ENCODE data around the gene PSEN2. TPM values are rescaled to one million over a fixed set of nuclear protein-coding genes. Genes with fewer than 3 reads are reported as not detected.

The PSEN2 gene
- total and polyA plus RNA-seq, 2 of the 8 experiments (the other 6 are each of a cell fraction or from before 2014, with no cell fraction given) = 22.9 to 29.0 TPM

DNA sequence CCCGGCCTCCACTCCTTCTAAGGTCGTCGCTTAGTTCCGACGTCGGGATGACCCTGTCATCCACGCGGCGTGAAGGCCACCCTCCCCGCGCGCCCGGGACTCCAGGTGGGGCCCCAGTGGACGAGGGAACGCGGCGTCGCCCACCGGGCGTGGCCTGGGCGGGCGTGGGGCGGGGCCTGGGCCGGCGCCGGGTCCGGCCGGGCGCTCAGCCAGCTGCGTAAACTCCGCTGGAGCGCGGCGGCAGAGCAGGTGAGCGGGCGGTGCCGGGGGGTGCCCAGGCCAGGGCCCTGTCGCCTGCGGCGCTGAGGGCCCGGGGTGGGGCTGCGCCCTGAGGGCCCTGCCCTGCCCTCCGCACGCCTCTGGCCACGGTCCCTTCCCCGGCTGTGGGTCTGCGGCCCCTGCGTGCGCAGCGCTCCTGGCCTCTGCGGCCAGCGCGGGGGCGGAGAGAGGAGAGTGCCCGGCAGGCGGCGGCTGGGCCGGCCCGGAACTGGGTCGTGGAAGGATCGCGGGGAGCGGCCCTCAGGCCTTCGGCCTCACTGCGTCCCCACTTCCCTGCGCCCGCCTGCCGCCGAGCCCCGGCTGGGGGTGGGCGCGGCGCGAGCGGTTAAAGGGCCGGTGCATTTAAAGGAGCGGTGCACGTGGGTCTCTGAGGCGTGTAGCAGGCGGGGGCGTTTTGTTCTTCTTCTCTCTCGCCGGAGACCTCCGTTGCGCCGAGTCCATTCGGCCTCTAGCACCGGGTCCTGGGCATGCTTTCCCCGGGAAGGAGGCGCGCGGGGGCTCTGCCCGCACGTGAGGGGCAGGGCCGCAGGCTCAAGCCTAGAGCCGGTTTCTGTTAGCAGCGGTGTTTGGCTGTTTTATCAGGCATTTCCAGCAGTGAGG, at the start of gene PSEN2 (continued):
- TF ChIP-seq, protein P1, sequence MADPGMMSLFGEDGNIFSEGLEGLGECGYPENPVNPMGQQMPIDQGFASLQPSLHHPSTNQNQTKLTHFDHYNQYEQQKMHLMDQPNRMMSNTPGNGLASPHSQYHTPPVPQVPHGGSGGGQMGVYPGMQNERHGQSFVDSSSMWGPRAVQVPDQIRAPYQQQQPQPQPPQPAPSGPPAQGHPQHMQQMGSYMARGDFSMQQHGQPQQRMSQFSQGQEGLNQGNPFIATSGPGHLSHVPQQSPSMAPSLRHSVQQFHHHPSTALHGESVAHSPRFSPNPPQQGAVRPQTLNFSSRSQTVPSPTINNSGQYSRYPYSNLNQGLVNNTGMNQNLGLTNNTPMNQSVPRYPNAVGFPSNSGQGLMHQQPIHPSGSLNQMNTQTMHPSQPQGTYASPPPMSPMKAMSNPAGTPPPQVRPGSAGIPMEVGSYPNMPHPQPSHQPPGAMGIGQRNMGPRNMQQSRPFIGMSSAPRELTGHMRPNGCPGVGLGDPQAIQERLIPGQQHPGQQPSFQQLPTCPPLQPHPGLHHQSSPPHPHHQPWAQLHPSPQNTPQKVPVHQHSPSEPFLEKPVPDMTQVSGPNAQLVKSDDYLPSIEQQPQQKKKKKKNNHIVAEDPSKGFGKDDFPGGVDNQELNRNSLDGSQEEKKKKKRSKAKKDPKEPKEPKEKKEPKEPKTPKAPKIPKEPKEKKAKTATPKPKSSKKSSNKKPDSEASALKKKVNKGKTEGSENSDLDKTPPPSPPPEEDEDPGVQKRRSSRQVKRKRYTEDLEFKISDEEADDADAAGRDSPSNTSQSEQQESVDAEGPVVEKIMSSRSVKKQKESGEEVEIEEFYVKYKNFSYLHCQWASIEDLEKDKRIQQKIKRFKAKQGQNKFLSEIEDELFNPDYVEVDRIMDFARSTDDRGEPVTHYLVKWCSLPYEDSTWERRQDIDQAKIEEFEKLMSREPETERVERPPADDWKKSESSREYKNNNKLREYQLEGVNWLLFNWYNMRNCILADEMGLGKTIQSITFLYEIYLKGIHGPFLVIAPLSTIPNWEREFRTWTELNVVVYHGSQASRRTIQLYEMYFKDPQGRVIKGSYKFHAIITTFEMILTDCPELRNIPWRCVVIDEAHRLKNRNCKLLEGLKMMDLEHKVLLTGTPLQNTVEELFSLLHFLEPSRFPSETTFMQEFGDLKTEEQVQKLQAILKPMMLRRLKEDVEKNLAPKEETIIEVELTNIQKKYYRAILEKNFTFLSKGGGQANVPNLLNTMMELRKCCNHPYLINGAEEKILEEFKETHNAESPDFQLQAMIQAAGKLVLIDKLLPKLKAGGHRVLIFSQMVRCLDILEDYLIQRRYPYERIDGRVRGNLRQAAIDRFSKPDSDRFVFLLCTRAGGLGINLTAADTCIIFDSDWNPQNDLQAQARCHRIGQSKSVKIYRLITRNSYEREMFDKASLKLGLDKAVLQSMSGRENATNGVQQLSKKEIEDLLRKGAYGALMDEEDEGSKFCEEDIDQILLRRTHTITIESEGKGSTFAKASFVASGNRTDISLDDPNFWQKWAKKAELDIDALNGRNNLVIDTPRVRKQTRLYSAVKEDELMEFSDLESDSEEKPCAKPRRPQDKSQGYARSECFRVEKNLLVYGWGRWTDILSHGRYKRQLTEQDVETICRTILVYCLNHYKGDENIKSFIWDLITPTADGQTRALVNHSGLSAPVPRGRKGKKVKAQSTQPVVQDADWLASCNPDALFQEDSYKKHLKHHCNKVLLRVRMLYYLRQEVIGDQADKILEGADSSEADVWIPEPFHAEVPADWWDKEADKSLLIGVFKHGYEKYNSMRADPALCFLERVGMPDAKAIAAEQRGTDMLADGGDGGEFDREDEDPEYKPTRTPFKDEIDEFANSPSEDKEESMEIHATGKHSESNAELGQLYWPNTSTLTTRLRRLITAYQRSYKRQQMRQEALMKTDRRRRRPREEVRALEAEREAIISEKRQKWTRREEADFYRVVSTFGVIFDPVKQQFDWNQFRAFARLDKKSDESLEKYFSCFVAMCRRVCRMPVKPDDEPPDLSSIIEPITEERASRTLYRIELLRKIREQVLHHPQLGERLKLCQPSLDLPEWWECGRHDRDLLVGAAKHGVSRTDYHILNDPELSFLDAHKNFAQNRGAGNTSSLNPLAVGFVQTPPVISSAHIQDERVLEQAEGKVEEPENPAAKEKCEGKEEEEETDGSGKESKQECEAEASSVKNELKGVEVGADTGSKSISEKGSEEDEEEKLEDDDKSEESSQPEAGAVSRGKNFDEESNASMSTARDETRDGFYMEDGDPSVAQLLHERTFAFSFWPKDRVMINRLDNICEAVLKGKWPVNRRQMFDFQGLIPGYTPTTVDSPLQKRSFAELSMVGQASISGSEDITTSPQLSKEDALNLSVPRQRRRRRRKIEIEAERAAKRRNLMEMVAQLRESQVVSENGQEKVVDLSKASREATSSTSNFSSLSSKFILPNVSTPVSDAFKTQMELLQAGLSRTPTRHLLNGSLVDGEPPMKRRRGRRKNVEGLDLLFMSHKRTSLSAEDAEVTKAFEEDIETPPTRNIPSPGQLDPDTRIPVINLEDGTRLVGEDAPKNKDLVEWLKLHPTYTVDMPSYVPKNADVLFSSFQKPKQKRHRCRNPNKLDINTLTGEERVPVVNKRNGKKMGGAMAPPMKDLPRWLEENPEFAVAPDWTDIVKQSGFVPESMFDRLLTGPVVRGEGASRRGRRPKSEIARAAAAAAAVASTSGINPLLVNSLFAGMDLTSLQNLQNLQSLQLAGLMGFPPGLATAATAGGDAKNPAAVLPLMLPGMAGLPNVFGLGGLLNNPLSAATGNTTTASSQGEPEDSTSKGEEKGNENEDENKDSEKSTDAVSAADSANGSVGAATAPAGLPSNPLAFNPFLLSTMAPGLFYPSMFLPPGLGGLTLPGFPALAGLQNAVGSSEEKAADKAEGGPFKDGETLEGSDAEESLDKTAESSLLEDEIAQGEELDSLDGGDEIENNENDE (IDR thresholded peaks at IDR 0.05; ENCODE audit: insufficient replicate concordance, low read length) = no peak
- TF ChIP-seq ZNF274 (IDR thresholded peaks at IDR 0.05; ENCODE audit: borderline replicate concordance, extremely low read depth, low read length) = no peak
- TF ChIP-seq TAF1 (IDR thresholded peaks at IDR 0.05; ENCODE audit: low read depth, low read length) = 0 out of 2 replicates have a peak, but pooled peaks have one; percentile 43
- no peak for TF ChIP-seq SP2 (IDR thresholded peaks at IDR 0.05; ENCODE audit: low read length)
- TF ChIP-seq SIN3A (conservative IDR thresholded peaks at IDR 0.05 in 1 of 2, IDR thresholded peaks at IDR 0.05 in 1 of 2; ENCODE audit: low read depth in 1 of 2, low read length in 2 of 2) = peak in 1 of 2 experiments; percentile 35; a peak in 1 of 4 replicates
- no peak for TF ChIP-seq CTBP2 (IDR thresholded peaks at IDR 0.05; ENCODE audit: borderline replicate concordance, insufficient read depth, insufficient read length, low read length)
- no peak for TF ChIP-seq BCL11A (IDR thresholded peaks at IDR 0.05; ENCODE audit: low read depth in 2 of 2, low read length in 2 of 2)
- TF ChIP-seq GABPA (IDR thresholded peaks at IDR 0.05; ENCODE audit: borderline replicate concordance, insufficient read depth, low read length) = no peak; the same call in 1 of the 2 replicates
- TF ChIP-seq KDM1A (IDR thresholded peaks at IDR 0.05; ENCODE audit: borderline replicate concordance, low read length) = no peak
